GM19468 (cell line): ENCODE data around the gene GTF2H1.
"Not testable (repeated sequence)": the region's sequence is repeated elsewhere in the genome, so short reads cannot be mapped to it uniquely, and the experiment has no call there.

Source experiments
- ATAC-seq: cut with Tn5 transposase; IDR thresholded peaks from one replicate; pipeline ENCODE4 v1.9.1; 2021; ENCODE audit warnings: mild to moderate bottlenecking, moderate library complexity, moderate number of reproducible peaks; ENCODE audit not compliant: unreplicated experiment; ENCODE audit errors: extremely low read depth

Gene GTF2H1

GRCh38 chr11:18315893-18316292, 6.5 kb upstream of the GTF2H1 start:
- ATAC-seq = no peak

DNA sequence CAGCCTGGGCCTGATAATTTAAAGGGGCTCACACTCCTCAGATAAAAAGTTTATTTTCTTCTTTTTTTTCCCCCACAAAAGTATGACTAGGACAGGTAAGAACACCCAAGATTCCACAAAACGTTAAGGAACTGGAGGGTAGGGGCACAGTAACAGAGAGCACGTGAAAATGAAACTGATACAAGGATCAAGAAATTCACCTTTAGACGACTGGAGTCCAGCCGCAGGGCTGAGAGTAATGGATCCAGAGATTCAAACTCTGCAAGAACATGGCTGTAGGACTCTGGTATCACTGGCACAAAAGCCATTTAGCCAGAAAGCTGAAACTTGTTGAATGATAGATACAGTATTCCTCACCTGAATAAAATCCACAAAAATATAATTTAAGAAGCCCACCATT, 4.8 kb upstream of the GTF2H1 start:
- no peak for ATAC-seq

DNA sequence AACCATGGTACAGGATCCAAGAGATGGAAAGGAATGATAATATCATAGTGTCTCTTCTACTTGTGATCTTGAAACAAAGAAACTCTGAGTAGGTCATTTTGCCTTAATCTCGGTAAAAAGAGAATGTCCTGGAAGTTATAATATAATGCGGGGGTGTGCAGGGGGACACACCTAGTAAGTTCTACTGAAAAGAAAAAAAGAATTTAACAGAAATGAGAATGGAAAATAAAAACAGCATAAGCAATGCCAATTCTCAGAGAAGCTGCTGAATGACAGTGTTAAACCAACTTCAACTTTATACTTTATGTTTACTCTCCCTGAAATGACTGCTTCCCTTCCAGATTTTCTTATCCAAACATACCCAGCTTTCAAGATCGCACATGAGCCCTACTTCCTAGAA, 2.5 kb upstream of the GTF2H1 start:
- no peak for ATAC-seq

GRCh38 chr11:18320617-18321016, 1.8 kb upstream of the GTF2H1 start:
- no peak for ATAC-seq

GRCh38 chr11:18321578-18321968, 794 bp upstream of the GTF2H1 start:
- no peak for ATAC-seq

DNA sequence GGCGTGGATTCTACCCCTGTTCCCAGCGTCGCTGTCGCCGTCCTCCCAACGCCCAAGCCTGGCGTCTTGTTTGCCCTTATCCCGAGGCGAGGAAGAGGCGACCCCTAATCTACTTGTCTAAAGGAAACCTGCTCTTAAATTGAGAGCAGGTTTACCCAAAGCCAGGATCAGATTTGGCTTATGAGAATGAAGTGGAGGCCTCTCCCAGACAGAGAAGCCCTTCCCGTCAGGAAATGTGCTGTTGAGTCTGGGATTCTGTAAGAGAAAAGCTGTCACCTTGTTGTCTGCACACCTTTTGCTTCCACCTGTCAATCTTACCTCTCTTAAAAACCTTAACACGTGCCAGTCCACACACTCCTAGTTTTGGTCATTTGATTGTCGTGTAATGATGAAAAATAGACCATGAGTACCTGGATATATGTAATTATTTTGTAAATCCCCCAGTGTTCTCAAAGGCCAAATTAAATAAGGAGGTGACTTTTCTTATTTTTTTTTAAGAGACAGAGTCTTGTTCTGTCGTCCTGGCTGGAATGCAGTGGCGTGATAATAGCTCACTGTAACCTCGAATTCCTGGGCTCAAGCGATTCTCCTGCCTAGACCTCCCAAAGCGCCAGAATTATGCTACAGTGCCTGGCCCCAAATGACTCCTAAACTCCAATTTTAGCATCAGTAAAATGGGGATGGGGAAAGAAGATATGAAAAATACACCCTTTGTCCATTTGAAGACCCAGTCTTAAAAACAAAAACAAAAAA, 627 bp downstream of the GTF2H1 start:
- no peak for ATAC-seq

- not testable (repeated sequence) for ATAC-seq
Observed at GRCh38 chr11:18323881-18324280, 1.5 kb downstream of the GTF2H1 start.

- no peak for ATAC-seq
Observed at GRCh38 chr11:18324381-18324780, 2.0 kb downstream of the GTF2H1 start.

- no peak for ATAC-seq
Observed at GRCh38 chr11:18329196-18329870, 7.0 kb downstream of the GTF2H1 start.

DNA sequence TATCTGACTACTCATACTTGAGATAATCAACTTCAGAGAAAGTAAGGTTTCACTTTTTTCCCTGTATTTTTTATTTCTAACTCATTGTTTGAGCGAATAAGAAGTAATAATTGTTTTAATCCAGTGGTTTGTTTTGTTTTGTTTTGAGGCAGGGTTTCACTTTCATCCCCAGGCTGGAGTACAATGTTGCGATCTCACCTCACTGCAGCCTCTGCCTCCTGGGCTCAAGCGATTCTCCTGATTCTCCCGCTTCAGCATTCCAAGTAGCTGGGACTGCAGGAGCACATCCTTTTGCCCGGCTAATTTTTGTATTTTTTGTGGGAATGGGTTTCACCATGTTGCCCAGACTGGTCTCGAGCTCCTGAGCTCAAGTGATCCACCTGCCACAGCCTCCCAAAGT, 8.6 kb downstream of the GTF2H1 start:
- ATAC-seq = no peak

GRCh38 chr11:18332302-18332701, 9.9 kb downstream of the GTF2H1 start:
- no peak for ATAC-seq

DNA sequence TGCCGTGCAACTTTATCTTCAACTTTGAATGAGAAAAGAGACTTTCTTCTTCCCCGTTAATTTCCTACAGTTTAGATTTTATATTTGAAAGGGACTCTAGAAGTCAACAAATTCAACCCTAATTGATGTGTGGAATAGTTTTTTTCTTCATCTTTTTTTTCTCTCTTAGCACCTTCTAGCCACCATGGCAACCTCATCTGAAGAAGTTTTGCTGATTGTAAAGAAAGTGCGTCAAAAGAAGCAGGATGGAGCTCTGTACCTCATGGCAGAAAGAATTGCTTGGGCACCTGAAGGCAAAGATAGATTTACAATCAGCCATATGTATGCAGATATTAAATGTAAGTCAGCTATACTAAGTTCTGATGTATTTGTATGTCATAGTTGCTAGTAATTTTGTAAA, 10.5 kb downstream of the GTF2H1 start:
- no peak for ATAC-seq

DNA sequence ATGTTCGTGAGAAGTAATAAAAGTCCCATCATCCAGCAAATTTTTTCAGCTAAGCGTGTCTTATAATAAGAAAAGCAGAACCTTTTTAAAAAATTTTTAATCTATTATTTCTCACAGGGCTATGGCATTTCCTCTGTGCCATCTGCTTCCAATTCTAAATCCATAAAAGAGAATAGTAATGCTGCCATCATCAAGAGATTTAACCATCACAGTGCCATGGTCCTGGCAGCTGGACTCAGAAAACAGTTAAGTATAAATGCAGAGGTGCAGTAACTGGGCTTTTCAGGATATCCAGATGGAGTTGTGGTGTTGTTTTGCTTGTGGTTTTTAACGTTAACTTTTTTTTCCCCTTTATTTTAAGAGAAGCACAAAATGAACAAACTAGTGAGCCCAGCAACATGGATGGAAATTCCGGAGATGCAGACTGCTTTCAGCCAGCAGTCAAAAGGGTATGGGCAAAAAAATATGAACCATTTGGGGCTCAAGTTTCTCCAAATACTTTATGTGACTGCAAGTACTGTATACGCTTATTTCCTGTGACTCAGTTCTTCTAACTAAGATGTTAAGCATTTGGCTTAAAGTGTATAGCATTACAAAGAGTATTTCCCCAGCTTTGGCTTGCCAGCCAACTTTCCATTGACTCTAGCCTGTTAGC, 25.2 kb downstream of the GTF2H1 start:
- ATAC-seq = no peak

- ATAC-seq = no peak
Observed at GRCh38 chr11:18352581-18352980, 30.2 kb downstream of the GTF2H1 start.

DNA sequence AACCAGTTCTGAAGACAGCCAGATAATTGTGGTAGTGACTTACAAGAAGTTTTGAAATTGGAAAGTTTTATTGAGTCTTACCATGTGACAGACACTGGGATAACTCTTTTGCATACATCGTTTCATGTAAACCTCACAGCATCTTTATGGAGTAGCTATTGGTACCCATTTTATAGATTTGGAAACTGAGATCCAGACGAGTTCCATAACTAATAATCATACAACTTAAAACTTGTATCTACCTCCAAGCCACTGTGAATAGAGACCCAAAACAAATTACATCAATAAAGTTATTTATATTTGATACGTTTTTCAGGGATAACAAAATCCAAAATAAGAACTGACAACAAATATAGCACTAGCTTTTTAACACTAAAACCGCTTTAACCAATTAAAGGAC, 36.3 kb downstream of the GTF2H1 start:
- ATAC-seq = no peak

DNA sequence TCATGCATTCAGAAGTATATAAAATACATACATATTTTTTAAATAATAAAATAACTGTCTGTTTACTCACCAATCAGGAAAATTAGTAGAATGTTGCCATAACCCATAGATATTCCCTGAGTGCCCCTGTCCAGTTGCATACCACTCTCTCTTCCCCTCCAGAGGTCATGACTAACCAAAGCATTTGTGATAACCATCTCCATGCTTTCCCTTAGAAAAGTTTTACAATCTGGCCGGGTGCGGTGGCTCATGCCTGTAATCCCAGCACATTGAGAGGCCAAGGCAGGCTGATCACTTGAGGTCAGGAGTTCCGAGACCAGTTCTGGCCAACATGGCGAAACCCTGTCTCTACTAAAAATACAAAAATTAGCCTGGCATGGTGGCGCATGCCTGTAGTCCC, 38.8 kb downstream of the GTF2H1 start:
- ATAC-seq = no peak

DNA sequence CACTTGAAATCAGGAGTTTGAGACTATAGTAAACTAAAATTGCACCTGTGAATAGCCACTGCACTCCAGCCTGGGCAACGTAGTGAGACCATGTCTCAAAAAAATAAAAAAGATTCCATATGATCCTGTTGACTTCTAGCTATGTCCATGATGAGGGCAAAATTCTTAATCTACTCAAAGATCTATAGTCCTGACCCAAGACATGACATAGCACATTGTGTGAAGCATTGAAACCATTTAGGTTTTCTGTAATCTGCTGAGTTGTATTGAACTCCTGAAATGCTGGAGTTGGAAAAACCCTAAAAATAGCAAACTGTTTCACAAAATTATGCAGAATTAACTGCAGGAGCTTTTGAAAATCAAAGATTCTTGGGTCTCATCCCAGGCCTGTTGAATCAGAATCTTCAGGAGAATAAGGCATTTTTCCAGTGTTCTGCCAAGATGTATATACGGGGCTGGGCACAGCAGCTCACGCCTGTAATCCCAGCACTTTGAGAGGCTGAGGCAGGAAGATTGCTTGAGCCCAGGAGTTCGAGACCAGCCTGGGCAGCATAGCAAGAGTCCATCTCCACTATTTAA, 42.2 kb downstream of the GTF2H1 start:
- no peak for ATAC-seq

GRCh38 chr11:18365741-18366140, 43.4 kb downstream of the GTF2H1 start:
- ATAC-seq = no peak

- ATAC-seq = no peak
Observed at GRCh38 chr11:18366286-18366685, 43.9 kb downstream of the GTF2H1 start.

- no peak for ATAC-seq
Observed at GRCh38 chr11:18367431-18367830, 45.1 kb downstream of the GTF2H1 start.

DNA sequence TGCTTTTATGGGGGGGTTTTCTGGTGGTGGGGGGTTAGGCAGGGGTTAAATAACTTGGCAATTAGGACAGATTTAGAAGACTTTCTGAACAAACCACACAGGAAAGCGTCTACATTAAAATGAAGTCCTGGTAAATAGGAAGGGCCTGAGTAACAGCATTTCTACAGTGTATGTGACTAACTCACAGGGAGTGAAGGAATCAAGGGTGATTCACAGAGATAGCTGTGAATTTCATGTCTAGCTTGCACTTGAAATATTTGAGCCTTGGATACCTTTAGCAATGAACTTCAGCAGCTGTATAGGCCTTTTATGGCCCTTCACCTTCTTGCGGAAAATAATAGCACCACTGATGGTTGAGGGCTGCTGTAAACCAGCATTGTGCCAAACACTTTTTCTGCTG, 45.9 kb downstream of the GTF2H1 start:
- ATAC-seq = no peak
